Parathyroid adenoma (tissue), 2 donors: Measurements from ENCODE around the gene COX6B2.

Source experiments
- H2AFZ ChIP-seq: fragments of 300-600 bp; sonication (generic); one replicate; pipeline ENCODE4 v1.7.0; 2017; ENCODE audit warnings: antibody characterized with exemption, mild to moderate bottlenecking
- H3K27ac ChIP-seq: fragments of 300-600 bp; sonication (generic); one replicate; pipeline ENCODE4 v1.7.0; 2017
- H3K27me3 ChIP-seq: fragments of 300-600 bp; sonication (generic); one replicate; pipeline ENCODE4 v1.7.0; 2017; ENCODE audit warnings: low read length; ENCODE audit not compliant: control insufficient read depth, insufficient read depth
- H3K36me3 ChIP-seq: fragments of 300-600 bp; sonication (generic); one replicate; pipeline ENCODE4 v1.7.0; 2017; ENCODE audit warnings: low read length; ENCODE audit not compliant: control insufficient read depth, insufficient read depth
- H3K4me1 ChIP-seq: fragments of 300-600 bp; sonication (generic); one replicate; pipeline ENCODE4 v1.7.0; 2017; ENCODE audit warnings: control low read depth
- H3K4me2 ChIP-seq: fragments of 300-600 bp; sonication (generic); one replicate; pipeline ENCODE4 v1.7.0; 2017; ENCODE audit warnings: low read length
- H3K4me3 ChIP-seq: fragments of 300-600 bp; sonication (generic); one replicate; pipeline ENCODE4 v1.7.0; 2017; ENCODE audit warnings: low read depth, low read length
- H3K79me2 ChIP-seq: fragments of 300-600 bp; sonication (generic); one replicate; pipeline ENCODE4 v1.7.0; 2017; ENCODE audit warnings: control low read depth
- H3K9ac ChIP-seq: fragments of 300-600 bp; sonication (generic); one replicate; pipeline ENCODE4 v1.7.0; 2017; ENCODE audit warnings: mild to moderate bottlenecking
- H3K9me3 ChIP-seq: fragments of 300-600 bp; sonication (generic); one replicate; pipeline ENCODE4 v1.7.0; 2017; ENCODE audit warnings: low read length; ENCODE audit not compliant: control insufficient read depth
- TF ChIP-seq, protein P1 (sequence below): fragments of 300-600 bp; sonication (generic); IDR thresholded peaks from one replicate; pipeline ENCODE4 v1.7.0; 2017; ENCODE audit warnings: antibody characterized with exemption, mild to moderate bottlenecking
- donor health status: primary hyperparathyroidism.

The COX6B2 gene

DNA sequence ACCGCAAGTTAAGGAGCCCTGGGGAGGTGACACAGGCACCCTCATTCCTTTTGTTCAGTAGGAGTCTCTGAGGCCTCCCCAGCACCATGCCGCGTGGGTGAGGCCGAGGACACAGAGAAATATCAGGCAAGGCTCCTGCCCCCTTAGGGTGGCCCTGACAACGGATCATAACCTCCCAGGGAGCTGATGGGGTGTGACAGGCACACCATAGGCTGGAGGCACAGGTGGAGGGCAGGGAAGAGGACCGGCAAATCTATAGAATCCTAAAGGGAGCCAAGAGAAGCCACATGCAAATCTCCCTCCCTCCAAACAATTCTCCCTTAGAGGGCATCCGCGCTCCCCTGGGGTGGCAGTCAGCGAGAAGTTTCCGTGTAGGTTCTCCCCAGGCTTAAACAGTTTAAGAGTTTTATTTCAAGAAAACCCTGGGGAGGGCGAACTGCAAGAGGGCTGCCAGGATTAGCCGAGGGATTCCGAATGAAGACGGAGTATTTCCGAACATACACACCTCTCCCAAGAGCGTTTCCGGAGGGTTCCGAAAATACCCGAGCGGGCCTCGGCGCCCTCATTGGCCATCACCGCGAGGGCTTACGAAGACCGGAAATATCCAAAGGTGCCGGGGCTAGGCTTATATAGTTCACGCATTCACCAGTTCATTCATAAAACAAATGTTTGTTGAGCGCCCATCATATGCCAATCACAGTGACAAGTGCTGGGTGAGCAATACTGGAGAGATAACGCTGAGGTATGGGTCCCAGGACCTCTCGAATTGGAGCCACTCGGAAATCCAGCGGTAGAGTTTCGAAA is 30.6 kb upstream of the COX6B2 start:
- Histone ChIP-seq H2AFZ (peak overlapping the region; percentile 75), H3K27ac (peak overlapping the region; percentile 94), H3K4me1 (peaks cover 20% of the 10 kb centered on the region), H3K4me3 (peak overlapping the region; percentile 72), H3K36me3 (no peaks in the 10 kb centered on the region), H3K9me3 (no peaks in the 10 kb centered on the region), H3K27me3 (no peaks in the 10 kb centered on the region), H3K4me2 (peak overlapping the region; percentile 87), H3K9ac (peak overlapping the region; percentile 69), H3K79me2 (peaks cover 29% of the 10 kb centered on the region)
- TF ChIP-seq, protein P1, sequence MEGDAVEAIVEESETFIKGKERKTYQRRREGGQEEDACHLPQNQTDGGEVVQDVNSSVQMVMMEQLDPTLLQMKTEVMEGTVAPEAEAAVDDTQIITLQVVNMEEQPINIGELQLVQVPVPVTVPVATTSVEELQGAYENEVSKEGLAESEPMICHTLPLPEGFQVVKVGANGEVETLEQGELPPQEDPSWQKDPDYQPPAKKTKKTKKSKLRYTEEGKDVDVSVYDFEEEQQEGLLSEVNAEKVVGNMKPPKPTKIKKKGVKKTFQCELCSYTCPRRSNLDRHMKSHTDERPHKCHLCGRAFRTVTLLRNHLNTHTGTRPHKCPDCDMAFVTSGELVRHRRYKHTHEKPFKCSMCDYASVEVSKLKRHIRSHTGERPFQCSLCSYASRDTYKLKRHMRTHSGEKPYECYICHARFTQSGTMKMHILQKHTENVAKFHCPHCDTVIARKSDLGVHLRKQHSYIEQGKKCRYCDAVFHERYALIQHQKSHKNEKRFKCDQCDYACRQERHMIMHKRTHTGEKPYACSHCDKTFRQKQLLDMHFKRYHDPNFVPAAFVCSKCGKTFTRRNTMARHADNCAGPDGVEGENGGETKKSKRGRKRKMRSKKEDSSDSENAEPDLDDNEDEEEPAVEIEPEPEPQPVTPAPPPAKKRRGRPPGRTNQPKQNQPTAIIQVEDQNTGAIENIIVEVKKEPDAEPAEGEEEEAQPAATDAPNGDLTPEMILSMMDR, result peak; percentile 1

DNA sequence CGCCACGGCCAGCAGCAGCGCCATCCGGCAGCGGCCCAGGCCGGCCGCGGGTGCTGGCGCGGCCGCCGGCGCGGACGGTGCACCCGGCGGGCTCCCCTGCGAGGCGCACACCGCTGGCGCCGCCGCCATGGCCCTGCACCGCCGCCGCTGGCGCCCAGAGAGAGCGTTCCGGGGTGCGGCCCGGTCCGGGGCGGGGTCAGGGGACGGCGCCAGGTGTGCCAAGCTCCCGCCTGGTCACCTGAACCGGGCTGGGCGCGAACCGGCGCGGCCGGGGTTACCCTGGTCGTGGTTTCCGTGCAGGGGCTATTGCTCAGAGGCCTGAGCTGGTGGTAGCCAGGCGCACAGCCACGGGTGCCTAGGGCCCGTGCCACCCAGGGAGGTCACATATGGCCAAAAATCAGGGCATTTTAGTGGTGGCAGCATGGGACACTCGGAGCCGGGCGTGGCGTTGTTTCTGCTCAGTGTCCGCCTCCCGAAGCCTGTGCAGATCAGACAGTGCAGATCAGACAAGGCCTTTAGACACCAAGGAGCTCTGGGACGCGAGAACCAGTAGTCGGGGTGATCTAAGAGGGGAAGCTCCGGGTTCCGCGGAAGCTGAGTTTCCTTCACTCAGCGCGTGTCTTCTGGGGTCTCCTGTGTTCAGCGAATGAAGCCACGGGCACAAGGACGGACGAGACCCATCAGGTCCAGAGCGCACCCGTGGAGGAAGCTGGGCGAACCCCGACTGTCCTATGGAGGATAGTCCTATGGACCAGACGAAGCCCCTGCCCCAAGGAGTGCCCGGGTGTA is 29.8 kb upstream of the COX6B2 start, which contains the start of gene TMEM238:
Gene TMEM238, minus strand, starts transcription at position 162 of the 789 bp plus-strand sequence. Its CDS starts 33 bp downstream, at position 129.
- H3K9ac ChIP-seq, result peak within 1 kb of the TSS; percentile 69
- no peaks in the 10 kb centered on the region for H3K36me3 ChIP-seq
- H3K27ac ChIP-seq, result peak within 1 kb of the TSS; percentile 94
- no peaks in the 10 kb centered on the region for H3K9me3 ChIP-seq
- peaks cover 29% of the 10 kb centered on the region for H3K79me2 ChIP-seq
- TF ChIP-seq, protein P1, result no peak
- H2AFZ ChIP-seq, result peak within 1 kb of the TSS; percentile 82
- peaks cover 20% of the 10 kb centered on the region for H3K4me1 ChIP-seq
- H3K27me3 ChIP-seq, result no peaks in the 10 kb centered on the region
- peak within 1 kb of the TSS; percentile 72 for H3K4me3 ChIP-seq
- H3K4me2 ChIP-seq, result peak within 1 kb of the TSS; percentile 87

DNA sequence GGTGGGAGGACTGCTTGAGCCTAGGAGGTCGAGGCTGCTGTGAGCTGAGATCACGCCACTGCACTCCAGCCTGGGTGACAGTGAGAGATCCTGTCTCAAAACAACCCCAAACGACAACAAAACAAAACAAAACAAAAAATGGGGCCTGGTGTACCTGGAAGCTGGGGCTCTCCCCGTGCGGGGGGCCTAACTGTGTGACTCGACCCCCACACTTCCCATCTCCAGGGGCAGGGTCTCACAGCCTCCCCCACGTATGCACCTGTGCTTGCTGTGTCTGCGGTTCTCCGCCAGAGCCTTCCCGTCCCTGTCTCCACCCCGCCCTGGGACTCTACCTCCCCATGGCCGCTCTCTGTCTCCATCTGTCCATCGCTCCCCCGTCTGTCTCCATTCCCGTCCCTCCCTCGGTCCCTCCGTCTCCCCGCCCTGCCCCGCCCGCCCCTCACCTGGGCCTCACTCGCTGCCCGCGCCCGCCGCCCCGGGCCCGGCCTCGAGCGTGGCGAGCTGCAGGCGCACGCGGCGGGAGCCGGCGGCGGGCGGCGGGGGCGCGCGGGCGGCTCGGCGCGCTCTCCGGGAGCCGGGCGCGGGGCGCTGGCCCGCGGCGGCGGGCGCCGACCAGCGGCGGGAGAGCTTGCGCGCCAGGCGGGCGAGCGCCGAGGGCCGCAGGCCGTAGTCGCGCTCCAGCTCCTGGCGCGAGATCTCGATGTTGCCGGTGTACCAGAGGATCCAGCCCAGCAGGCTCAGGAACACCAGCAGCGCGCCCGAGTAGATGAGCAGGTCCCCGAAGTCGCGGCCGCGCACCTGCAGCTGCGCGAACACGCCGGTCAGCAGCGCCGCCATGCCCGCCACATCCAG is 29.0 kb upstream of the COX6B2 start:
- Histone ChIP-seq H3K36me3 (no peaks in the 10 kb centered on the region), H2AFZ (peak overlapping the region; percentile 82), H3K4me2 (peak overlapping the region; percentile 68), H3K4me3 (peak overlapping the region; percentile 38), H3K9ac (peak overlapping the region; percentile 61), H3K27ac (peak overlapping the region; percentile 94), H3K4me1 (peaks cover 20% of the 10 kb centered on the region), H3K27me3 (no peaks in the 10 kb centered on the region), H3K79me2 (peaks cover 26% of the 10 kb centered on the region), H3K9me3 (no peaks in the 10 kb centered on the region)
- TF ChIP-seq, protein P1, result no peak

DNA sequence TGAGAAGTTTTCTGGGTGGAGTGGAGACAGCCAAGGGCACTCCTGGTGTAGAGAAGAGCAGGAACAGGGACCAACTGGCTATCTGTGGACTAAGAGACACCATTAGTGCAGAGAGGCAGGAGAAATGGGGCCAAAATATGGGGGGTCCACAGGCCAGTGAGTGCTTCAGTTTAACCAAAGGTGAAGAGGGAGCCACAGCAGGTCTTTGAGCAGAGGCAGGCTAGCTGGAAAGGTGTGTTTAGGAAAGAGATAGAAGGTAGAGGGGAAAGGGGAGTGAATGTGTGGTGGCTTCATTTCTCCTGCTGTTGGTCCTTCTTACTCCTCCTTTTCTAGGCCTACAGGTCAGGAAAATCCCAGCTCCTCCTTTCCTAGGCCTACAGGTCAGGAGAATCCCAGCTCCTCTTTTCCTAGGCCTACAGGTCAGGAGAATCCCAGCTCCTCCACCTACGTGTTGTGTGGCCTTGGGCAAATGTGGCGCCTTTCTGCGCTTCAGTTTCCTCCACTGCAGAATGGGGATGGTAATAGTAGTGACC is 28.1 kb upstream of the COX6B2 start:
- no peak overlapping the region for H3K4me3 ChIP-seq
- H2AFZ ChIP-seq, result peak overlapping the region; percentile 82
- H3K9ac ChIP-seq, result no peak overlapping the region
- no peaks in the 10 kb centered on the region for H3K27me3 ChIP-seq
- peaks cover 17% of the 10 kb centered on the region for H3K79me2 ChIP-seq
- H3K4me1 ChIP-seq, result peaks cover 15% of the 10 kb centered on the region
- no peak overlapping the region for H3K4me2 ChIP-seq
- H3K27ac ChIP-seq, result no peak overlapping the region
- H3K9me3 ChIP-seq, result no peaks in the 10 kb centered on the region
- TF ChIP-seq, protein P1, result no peak
- no peaks in the 10 kb centered on the region for H3K36me3 ChIP-seq
